ENCODE results near the gene TRERF1.
A peak's percentile ranks its signal among the peaks of the same experiment; 100 is the strongest.

TRERF1 gene

DNA sequence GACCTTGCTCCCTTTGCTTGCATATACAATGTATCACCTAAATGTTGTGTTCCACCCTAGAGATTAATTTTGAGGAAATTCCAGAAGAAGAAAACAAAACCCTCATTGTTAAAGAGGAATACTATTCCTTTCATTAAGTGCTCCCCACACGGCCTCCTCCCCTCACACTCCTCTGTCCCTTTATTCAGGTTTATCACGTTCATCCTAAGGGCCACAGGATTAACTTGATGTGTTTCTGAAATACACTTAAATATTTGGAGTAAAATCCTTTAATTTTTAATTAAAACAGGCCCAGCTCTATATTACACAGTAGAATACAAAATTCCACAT is 144.6 kb downstream of the TRERF1 start:
- TF ChIP-seq ZNF8 (CRISPR knock-in tag; IDR thresholded peaks at IDR 0.05) (no peak), ARNTL (CRISPR knock-in tag; IDR thresholded peaks at IDR 0.05; ENCODE audit: borderline replicate concordance, low read depth) (no peak), TOX (CRISPR knock-in tag; IDR thresholded peaks at IDR 0.05; ENCODE audit: borderline replicate concordance) (no peak), ESRRG (CRISPR knock-in tag; IDR thresholded peaks at IDR 0.05) (no peak), ZC3H10 (CRISPR knock-in tag; IDR thresholded peaks at IDR 0.05) (no peak), ISL1 (CRISPR knock-in tag; IDR thresholded peaks at IDR 0.05) (no peak)
- ATAC-seq = no peak

DNA sequence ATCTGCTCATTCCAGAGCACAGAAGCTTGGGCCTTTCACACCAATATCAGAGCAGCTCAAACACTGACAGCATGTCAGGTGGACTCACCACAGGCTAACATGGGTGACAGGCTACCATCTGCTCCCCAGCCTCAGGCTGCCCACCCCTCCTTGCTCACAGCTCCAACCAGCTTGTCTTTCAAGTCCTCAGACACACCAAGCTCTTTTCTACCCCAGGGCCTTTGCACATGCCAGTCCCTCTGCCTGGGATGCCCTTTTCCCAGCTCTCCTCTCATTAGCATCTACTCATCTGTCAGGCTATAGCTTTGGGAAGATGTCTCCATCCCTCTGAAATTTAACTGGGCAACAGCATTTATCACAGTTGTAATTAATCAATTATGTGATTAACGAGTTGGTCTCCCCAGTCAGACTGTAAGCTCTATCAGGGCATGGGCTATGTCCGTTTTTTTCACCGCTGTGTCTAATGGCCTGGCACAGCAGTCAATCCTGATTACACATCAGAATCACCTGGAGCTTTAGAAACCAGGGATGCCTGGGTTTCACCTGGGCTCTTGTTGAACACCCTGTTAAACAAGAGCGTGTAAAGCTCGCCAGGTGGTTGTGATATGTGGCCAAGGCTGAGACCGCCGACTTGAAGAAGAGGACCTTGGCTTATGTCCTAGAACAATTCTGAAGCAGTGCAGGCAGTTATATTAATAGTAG is 145.1 kb downstream of the TRERF1 start:
- ATAC-seq = no peak
- TF ChIP-seq ZNF8 (CRISPR knock-in tag; IDR thresholded peaks at IDR 0.05) (no peak), ESRRG (CRISPR knock-in tag; IDR thresholded peaks at IDR 0.05) (no peak), TCF4 (CRISPR knock-in tag; IDR thresholded peaks at IDR 0.05; ENCODE audit: borderline replicate concordance) (no peak), ZFP3 (CRISPR knock-in tag; IDR thresholded peaks at IDR 0.05) (no peak), RARB (CRISPR knock-in tag; IDR thresholded peaks at IDR 0.05) (no peak), OSR1 (CRISPR knock-in tag; IDR thresholded peaks at IDR 0.05) (no peak), PPARA (CRISPR knock-in tag; IDR thresholded peaks at IDR 0.05; ENCODE audit: borderline replicate concordance) (no peak), SNAI2 (CRISPR knock-in tag; IDR thresholded peaks at IDR 0.05) (no peak), ZNF70 (CRISPR knock-in tag; IDR thresholded peaks at IDR 0.05) (no peak), TOX (CRISPR knock-in tag; IDR thresholded peaks at IDR 0.05; ENCODE audit: borderline replicate concordance) (no peak), ZFP30 (CRISPR knock-in tag; IDR thresholded peaks at IDR 0.05) (no peak), ISL1 (CRISPR knock-in tag; IDR thresholded peaks at IDR 0.05) (no peak), BACH2 (CRISPR knock-in tag; IDR thresholded peaks at IDR 0.05; ENCODE audit: borderline replicate concordance) (no peak), ARNTL (CRISPR knock-in tag; IDR thresholded peaks at IDR 0.05; ENCODE audit: borderline replicate concordance, low read depth) (no peak), ZC3H10 (CRISPR knock-in tag; IDR thresholded peaks at IDR 0.05) (no peak)
- TF ChIP-seq, protein P1, sequence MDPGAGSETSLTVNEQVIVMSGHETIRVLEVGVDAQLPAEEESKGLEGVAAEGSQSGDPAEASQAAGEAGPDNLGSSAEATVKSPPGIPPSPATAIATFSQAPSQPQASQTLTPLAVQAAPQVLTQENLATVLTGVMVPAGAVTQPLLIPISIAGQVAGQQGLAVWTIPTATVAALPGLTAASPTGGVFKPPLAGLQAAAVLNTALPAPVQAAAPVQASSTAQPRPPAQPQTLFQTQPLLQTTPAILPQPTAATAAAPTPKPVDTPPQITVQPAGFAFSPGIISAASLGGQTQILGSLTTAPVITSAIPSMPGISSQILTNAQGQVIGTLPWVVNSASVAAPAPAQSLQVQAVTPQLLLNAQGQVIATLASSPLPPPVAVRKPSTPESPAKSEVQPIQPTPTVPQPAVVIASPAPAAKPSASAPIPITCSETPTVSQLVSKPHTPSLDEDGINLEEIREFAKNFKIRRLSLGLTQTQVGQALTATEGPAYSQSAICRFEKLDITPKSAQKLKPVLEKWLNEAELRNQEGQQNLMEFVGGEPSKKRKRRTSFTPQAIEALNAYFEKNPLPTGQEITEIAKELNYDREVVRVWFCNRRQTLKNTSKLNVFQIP (CRISPR knock-in tag; IDR thresholded peaks at IDR 0.05; ENCODE audit: borderline replicate concordance, low read depth) = no peak
- TF ChIP-seq, protein P2, sequence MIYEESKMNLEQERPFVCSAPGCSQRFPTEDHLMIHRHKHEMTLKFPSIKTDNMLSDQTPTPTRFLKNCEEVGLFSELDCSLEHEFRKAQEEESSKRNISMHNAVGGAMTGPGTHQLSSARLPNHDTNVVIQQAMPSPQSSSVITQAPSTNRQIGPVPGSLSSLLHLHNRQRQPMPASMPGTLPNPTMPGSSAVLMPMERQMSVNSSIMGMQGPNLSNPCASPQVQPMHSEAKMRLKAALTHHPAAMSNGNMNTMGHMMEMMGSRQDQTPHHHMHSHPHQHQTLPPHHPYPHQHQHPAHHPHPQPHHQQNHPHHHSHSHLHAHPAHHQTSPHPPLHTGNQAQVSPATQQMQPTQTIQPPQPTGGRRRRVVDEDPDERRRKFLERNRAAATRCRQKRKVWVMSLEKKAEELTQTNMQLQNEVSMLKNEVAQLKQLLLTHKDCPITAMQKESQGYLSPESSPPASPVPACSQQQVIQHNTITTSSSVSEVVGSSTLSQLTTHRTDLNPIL (CRISPR knock-in tag; IDR thresholded peaks at IDR 0.05; ENCODE audit: low read depth) = no peak
- TF ChIP-seq, protein P3, sequence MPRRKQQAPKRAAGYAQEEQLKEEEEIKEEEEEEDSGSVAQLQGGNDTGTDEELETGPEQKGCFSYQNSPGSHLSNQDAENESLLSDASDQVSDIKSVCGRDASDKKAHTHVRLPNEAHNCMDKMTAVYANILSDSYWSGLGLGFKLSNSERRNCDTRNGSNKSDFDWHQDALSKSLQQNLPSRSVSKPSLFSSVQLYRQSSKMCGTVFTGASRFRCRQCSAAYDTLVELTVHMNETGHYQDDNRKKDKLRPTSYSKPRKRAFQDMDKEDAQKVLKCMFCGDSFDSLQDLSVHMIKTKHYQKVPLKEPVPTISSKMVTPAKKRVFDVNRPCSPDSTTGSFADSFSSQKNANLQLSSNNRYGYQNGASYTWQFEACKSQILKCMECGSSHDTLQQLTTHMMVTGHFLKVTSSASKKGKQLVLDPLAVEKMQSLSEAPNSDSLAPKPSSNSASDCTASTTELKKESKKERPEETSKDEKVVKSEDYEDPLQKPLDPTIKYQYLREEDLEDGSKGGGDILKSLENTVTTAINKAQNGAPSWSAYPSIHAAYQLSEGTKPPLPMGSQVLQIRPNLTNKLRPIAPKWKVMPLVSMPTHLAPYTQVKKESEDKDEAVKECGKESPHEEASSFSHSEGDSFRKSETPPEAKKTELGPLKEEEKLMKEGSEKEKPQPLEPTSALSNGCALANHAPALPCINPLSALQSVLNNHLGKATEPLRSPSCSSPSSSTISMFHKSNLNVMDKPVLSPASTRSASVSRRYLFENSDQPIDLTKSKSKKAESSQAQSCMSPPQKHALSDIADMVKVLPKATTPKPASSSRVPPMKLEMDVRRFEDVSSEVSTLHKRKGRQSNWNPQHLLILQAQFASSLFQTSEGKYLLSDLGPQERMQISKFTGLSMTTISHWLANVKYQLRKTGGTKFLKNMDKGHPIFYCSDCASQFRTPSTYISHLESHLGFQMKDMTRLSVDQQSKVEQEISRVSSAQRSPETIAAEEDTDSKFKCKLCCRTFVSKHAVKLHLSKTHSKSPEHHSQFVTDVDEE (CRISPR knock-in tag; IDR thresholded peaks at IDR 0.05) = no peak
- TF ChIP-seq, protein P4, sequence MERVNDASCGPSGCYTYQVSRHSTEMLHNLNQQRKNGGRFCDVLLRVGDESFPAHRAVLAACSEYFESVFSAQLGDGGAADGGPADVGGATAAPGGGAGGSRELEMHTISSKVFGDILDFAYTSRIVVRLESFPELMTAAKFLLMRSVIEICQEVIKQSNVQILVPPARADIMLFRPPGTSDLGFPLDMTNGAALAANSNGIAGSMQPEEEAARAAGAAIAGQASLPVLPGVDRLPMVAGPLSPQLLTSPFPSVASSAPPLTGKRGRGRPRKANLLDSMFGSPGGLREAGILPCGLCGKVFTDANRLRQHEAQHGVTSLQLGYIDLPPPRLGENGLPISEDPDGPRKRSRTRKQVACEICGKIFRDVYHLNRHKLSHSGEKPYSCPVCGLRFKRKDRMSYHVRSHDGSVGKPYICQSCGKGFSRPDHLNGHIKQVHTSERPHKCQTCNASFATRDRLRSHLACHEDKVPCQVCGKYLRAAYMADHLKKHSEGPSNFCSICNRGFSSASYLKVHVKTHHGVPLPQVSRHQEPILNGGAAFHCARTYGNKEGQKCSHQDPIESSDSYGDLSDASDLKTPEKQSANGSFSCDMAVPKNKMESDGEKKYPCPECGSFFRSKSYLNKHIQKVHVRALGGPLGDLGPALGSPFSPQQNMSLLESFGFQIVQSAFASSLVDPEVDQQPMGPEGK (CRISPR knock-in tag; IDR thresholded peaks at IDR 0.05; ENCODE audit: borderline replicate concordance) = no peak

DNA sequence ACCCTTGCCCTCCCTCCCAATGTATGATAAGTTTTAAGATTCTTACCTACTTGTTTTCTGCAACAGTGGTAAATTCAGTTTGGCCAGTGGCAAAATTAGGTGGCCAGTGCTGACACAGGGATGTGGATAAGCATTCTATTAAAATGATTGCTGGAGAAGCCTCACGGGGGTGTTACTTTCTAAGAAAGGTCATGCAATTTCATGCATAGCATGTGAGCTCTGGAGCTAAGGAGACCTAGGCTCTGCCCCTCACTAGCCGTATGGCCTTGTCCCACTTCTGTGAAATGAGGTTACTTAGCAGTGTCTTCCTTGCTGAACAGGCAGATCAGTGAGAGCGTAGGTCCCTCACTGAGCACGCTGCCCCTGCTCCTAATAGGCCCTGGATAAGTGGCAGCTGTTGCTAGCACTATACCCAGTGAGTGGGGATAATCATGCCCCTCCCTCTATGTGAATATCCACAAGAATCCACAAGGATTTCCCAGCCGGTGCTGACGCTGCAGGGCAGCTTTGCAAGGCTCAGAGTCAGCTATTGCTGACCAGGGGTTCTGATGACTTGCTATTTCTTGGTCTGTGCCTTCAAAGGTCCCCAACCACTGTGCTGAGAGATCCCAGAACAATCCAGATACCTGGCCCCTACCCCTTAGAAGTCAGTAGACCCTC is 147.5 kb downstream of the TRERF1 start:
- ATAC-seq = no peak
- TF ChIP-seq GLIS3 (CRISPR knock-in tag; IDR thresholded peaks at IDR 0.05) = no peak

DNA sequence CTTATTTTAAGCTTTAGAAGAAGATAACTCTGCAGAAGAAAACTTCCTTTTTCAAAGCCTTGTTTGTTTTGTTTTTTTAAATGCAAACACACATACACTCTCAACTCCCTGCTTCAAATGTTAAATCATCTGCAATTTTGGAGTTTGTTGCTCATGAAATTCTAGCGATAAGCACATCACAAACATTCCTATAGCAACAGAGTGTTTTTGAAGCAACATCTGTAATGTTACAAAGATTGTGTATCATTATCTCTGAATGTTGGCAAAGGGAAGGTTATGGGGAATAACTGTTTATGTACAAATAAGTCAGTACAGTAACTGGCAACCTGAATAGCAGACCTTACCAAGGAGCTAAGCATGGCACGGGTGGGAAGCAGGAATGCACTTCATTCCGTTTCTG is 149.3 kb downstream of the TRERF1 start:
- ATAC-seq = peak; percentile 28; the same call in 2 of the 3 replicates
- TF ChIP-seq ZFP3 (CRISPR knock-in tag; IDR thresholded peaks at IDR 0.05) = no peak
